ENCODE results near the gene WFS1. TPM values are rescaled to one million over a fixed set of nuclear protein-coding genes. Genes with fewer than 3 reads are reported as not detected.

WFS1 gene
- polyA plus RNA-seq, 1 of the 3 experiments (the other 2 are of a cell fraction) = 18.7 TPM

- Histone ChIP-seq H3K4me1 (ENCODE audit: control insufficient read depth in 1 of 2, insufficient read depth in 2 of 2, low read depth in 1 of 2, low read length in 1 of 2) (no peaks in the 10 kb centered on the region), H3K36me3 (replicated peaks in 1 of 2; ENCODE audit: control insufficient read depth in 1 of 2, insufficient read depth in 2 of 2, low read length in 1 of 2) (no peaks in the 10 kb centered on the region), H3K4me2 (no peak overlapping the region), H3K27ac (ENCODE audit: low read depth in 2 of 2, low read length in 1 of 2) (no peak overlapping the region), H3K27me3 (ENCODE audit: insufficient read depth) (no peaks in the 10 kb centered on the region), H4K20me1 (ENCODE audit: insufficient read depth) (no peaks in the 10 kb centered on the region), H3K9me2 (no peaks in the 10 kb centered on the region), H3K79me2 (ENCODE audit: insufficient read depth) (no peaks in the 10 kb centered on the region), H3K4me3 (ENCODE audit: low read depth in 2 of 2, low read length in 1 of 2) (no peak overlapping the region), H3K9me3 (no peaks in the 10 kb centered on the region), H3K9ac (no peak overlapping the region), H2AFZ (ENCODE audit: low read depth) (no peak overlapping the region), H3F3A (replicated peaks; ENCODE audit: insufficient read depth) (no peaks in the 10 kb centered on the region)
- DNase-seq = no peak
- ChIA-PET CTCF (interaction anchor here (1.6 to 12.4 kb wide), 4 partner anchors 12 to 205 kb away, joined by 3 to 123 read pairs (median 12); no protein-coding TSS in a partner anchor), POLR2A (no interaction called here)
- TF ChIP-seq JUND (IDR thresholded peaks at IDR 0.05) (no peak), SIN3A (IDR thresholded peaks at IDR 0.05; ENCODE audit: borderline replicate concordance, low read depth, low read length) (no peak), IRF3 (IDR thresholded peaks at IDR 0.05; ENCODE audit: low read depth, low read length) (no peak), FOXJ3 (CRISPR knock-in tag; IDR thresholded peaks at IDR 0.05) (no peak), REST (IDR thresholded peaks at IDR 0.05; ENCODE audit: low read depth, low read length) (no peak), POLR2AphosphoS5 (IDR thresholded peaks at IDR 0.05; ENCODE audit: low read depth, low read length) (no peak), GATA2 (CRISPR knock-in tag; IDR thresholded peaks at IDR 0.05) (no peak), YY1 (IDR thresholded peaks at IDR 0.05; ENCODE audit: low read depth) (no peak), ZBTB33 (IDR thresholded peaks at IDR 0.05; ENCODE audit: borderline replicate concordance, low read depth) (no peak)
- 53% methylated on average over 6 of the region's 6 CpGs for WGBS (ENCODE audit: low lambda C conversion rate)
Measured at GRCh38 chr4:6341696-6342095, 72.0 kb downstream of the WFS1 start.
